Breast epithelium (tissue), 4 donors: ENCODE results near the gene DLEC1. TPM values are rescaled to one million over a fixed set of nuclear protein-coding genes. Genes with fewer than 3 reads are reported as not detected.

Experiments used
- DNase-seq, 2 donors: peaks; one replicate each; pipeline ENCODE4 v3.0.0-alpha.2; 2019; ENCODE audit warnings: low spot score in 2 of 2
- H3K27ac ChIP-seq, 2 donors: fragments of 200-600 bp; sonication (generic) in 1 of 2; one replicate each; pipeline ENCODE4 v1.5.1; 2016 to 2019; ENCODE audit warnings: mild to moderate bottlenecking in 1 of 2
- H3K27me3 ChIP-seq, 2 donors: fragments of 200-600 bp; sonication (generic) in 1 of 2; one replicate each; pipeline versions ENCODE4 v1.5.1 to v1.6.0; 2017 to 2019; ENCODE audit warnings: control low read depth in 1 of 2, mild to moderate bottlenecking in 1 of 2
- H3K36me3 ChIP-seq: fragments of 200-600 bp; one replicate; pipeline ENCODE4 v1.5.1; 2019
- H3K4me1 ChIP-seq, 2 donors: fragments of 200-600 bp; sonication (generic); one replicate each; pipeline ENCODE4 v1.5.1; 2016 to 2019; ENCODE audit warnings: control low read depth in 1 of 2
- H3K4me3 ChIP-seq, 3 donors: fragments of 200-600 bp; sonication (generic); 1 replicate in 2 of 3; 2 replicates in 1 of 3; pipeline ENCODE4 v1.5.1; 2016 to 2019; ENCODE audit warnings: mild to moderate bottlenecking in 3 of 3, moderate library complexity in 2 of 3
- H3K9me3 ChIP-seq, 2 donors: fragments of 200-600 bp; sonication (generic) in 1 of 2; one replicate each; pipeline ENCODE4 v1.5.1; 2016 to 2019; ENCODE audit warnings: control low read depth in 1 of 2
- POLR2A ChIP-seq: fragments of 450-650 bp; IDR thresholded peaks from one replicate; pipeline ENCODE4 v1.6.1; 2016; ENCODE audit warnings: antibody characterized with exemption, mild to moderate bottlenecking, moderate library complexity
- POLR2AphosphoS5 ChIP-seq, 3 donors: sonication (generic); formaldehyde crosslinking; IDR thresholded peaks; one replicate each; pipeline ENCODE4 v1.6.1; 2017; ENCODE audit warnings: antibody characterized with exemption in 3 of 3
- intact Hi-C: fragments of 100-400 bp; cut with DNase I; formaldehyde crosslinking; loops from one replicate; pipeline ENCODE4 v1.15.1; 2023; ENCODE audit warnings: low total_unique reads
- total RNA-seq, 3 donors: library from RNA; depleted of rRNA; stranded (reverse); fragments of >200 nt; gene quantifications; one replicate each; pipeline ENCODE4 v1.1.0, GENCODE V29; 2016
- TF ChIP-seq, protein P1 (sequence below), 3 donors: fragments of 450-650 bp; IDR thresholded peaks; one replicate each; pipeline ENCODE4 v1.5.1; 2016 to 2017; ENCODE audit warnings: antibody characterized with exemption in 3 of 3, mild to moderate bottlenecking in 3 of 3, moderate library complexity in 3 of 3

The DLEC1 gene
- total RNA-seq, 3 donors from 2014 or later: 0.98 to 2.0 (median 1.1) TPM

GRCh38 chr3:38122712-38123290 is 83.8 kb downstream of the DLEC1 start:
- H3K4me3 ChIP-seq: no peak overlapping the region
- intact Hi-C loops: no loop called here
- H3K36me3 ChIP-seq: no peaks in the 10 kb centered on the region
- H3K4me1 ChIP-seq: no peaks in the 10 kb centered on the region
- no peak for DNase-seq
- no peaks in the 10 kb centered on the region for H3K27me3 ChIP-seq
- TF ChIP-seq, protein P1, sequence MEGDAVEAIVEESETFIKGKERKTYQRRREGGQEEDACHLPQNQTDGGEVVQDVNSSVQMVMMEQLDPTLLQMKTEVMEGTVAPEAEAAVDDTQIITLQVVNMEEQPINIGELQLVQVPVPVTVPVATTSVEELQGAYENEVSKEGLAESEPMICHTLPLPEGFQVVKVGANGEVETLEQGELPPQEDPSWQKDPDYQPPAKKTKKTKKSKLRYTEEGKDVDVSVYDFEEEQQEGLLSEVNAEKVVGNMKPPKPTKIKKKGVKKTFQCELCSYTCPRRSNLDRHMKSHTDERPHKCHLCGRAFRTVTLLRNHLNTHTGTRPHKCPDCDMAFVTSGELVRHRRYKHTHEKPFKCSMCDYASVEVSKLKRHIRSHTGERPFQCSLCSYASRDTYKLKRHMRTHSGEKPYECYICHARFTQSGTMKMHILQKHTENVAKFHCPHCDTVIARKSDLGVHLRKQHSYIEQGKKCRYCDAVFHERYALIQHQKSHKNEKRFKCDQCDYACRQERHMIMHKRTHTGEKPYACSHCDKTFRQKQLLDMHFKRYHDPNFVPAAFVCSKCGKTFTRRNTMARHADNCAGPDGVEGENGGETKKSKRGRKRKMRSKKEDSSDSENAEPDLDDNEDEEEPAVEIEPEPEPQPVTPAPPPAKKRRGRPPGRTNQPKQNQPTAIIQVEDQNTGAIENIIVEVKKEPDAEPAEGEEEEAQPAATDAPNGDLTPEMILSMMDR (IDR thresholded peaks at IDR 0.05): no peak
- no peak for TF ChIP-seq POLR2A
- TF ChIP-seq POLR2AphosphoS5 (IDR thresholded peaks at IDR 0.05): no peak
- no peak overlapping the region for H3K27ac ChIP-seq
- H3K9me3 ChIP-seq: no peaks in the 10 kb centered on the region

DNA sequence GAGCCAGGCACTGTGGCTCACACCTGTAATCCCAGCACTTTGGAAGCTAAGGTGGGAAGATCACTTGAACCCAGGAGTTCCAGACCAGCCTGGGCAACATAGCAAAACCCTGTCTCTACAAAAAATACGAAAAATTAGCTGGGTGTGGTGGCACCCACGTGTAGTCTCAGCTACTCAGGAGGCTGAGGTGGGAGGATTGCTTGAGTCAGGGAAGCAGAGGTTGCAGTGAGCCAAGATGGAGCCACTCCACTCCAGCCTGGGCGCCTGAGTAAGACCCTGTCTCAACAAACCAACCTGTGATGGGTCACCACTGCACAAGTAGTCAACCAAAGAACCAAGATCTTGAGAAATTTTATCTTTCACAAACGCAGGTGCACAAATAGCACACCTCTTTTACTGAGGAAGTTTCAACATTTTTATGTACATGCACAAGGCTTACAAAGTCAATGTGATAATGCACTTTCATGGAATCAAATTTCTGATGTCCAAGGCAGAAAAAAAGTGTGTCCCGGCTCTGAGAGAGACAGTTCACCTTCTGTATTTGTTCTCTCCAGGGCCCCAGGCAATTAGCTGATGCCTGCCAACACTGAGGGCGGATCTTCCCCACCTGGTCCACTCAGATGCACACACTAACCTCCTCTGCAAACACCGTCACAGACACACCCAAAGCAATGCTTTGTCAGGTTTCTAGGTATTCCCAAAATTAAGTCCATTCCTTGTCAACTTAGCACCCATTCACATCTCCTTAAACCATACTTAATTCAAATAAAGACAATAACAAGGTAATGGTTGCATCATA is 85.5 kb downstream of the DLEC1 start:
- Histone ChIP-seq H3K27me3 (no peaks in the 10 kb centered on the region), H3K9me3 (no peaks in the 10 kb centered on the region), H3K36me3 (no peaks in the 10 kb centered on the region), H3K27ac (no peak overlapping the region), H3K4me1 (no peaks in the 10 kb centered on the region), H3K4me3 (no peak overlapping the region)
- DNase-seq: peak in 1 of 2 donors; percentile 78
- TF ChIP-seq POLR2AphosphoS5 (IDR thresholded peaks at IDR 0.05): no peak
- intact Hi-C loops: no loop called here

- H3K27ac ChIP-seq: no peak overlapping the region
- no peak for DNase-seq
- H3K4me3 ChIP-seq: no peak overlapping the region
- no peaks in the 10 kb centered on the region for H3K27me3 ChIP-seq
- TF ChIP-seq POLR2A: no peak
- TF ChIP-seq, protein P1 (IDR thresholded peaks at IDR 0.05): no peak
- no peaks in the 10 kb centered on the region for H3K9me3 ChIP-seq
- H3K4me1 ChIP-seq: no peaks in the 10 kb centered on the region
- no peaks in the 10 kb centered on the region for H3K36me3 ChIP-seq
- intact Hi-C loops: no loop called here
These were observed 86.5 kb downstream of the DLEC1 start for GRCh38 chr3:38125305-38126120.

GRCh38 chr3:38126121-38126892 is 87.3 kb downstream of the DLEC1 start:
- intact Hi-C loops: no loop called here

More at GRCh38 chr3:38126121-38126892, 87.3 kb downstream of the DLEC1 start:
- Histone ChIP-seq H3K9me3 (no peaks in the 10 kb centered on the region), H3K27me3 (no peaks in the 10 kb centered on the region), H3K36me3 (no peaks in the 10 kb centered on the region), H3K4me3 (no peak overlapping the region), H3K4me1 (no peaks in the 10 kb centered on the region), H3K27ac (no peak overlapping the region)
- DNase-seq: no peak
- TF ChIP-seq, protein P1 (IDR thresholded peaks at IDR 0.05): no peak
- no peak for TF ChIP-seq POLR2AphosphoS5 (IDR thresholded peaks at IDR 0.05)
- no peak for TF ChIP-seq POLR2A
